NT2/D1 (cell line): ENCODE measurements around the gene BCL2A1.

Experiments used
- SUZ12 ChIP-seq: IDR thresholded peaks from 2 replicates; pipeline ENCODE4 v1.6.1; 2011; ENCODE audit not compliant: insufficient read length, insufficient read depth; ENCODE audit errors: extremely low read depth
- YY1 ChIP-seq: IDR thresholded peaks from 2 replicates; pipeline ENCODE4 v1.6.1; 2011; ENCODE audit not compliant: insufficient read length, insufficient read depth

- no peak for TF ChIP-seq YY1
- TF ChIP-seq SUZ12, result no peak
Observed at GRCh38 chr15:79938143-79938542, 32.9 kb downstream of the BCL2A1 start.
